NCI-H748 (cell line): ENCODE data around the gene ATG4C.
"Not testable (repeated sequence)": the region's sequence is repeated elsewhere in the genome, so short reads cannot be mapped to it uniquely, and the experiment has no call there.

Experiments
- DNase-seq: peaks from one replicate; lab custom pipeline; 2025; ENCODE audit not compliant: unreplicated experiment; lab: John Stamatoyannopoulos, UW

ATG4C gene

GRCh38 chr1:62783736-62784508, at the start of gene ATG4C:
ATG4C (plus strand) TSS chr1:62784132; CDS start chr1:62803787, 19,655 bp downstream.
- peak; percentile 97 for DNase-seq

GRCh38 chr1:62735491-62736171, 48.3 kb upstream of the ATG4C start:
- DNase-seq = no peak

DNA sequence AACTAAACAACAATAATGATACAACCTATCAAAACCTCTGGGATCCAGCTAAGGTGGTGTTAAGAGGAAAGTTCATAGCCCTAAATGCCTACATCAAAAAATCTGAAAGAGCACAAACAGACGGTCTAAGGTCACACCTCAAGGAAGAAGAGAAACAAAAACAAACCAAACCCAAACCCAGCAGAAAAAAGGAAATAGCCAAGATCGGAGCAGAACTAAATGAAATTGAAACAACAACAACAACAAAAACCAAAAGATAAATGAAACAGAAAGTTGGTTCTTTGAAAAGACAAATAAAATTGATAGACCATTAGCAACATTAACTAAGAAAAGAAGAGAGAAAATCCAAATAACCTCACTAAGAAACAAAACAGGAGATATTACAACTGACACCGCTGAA, 43.2 kb upstream of the ATG4C start:
- not testable (repeated sequence) for DNase-seq

DNA sequence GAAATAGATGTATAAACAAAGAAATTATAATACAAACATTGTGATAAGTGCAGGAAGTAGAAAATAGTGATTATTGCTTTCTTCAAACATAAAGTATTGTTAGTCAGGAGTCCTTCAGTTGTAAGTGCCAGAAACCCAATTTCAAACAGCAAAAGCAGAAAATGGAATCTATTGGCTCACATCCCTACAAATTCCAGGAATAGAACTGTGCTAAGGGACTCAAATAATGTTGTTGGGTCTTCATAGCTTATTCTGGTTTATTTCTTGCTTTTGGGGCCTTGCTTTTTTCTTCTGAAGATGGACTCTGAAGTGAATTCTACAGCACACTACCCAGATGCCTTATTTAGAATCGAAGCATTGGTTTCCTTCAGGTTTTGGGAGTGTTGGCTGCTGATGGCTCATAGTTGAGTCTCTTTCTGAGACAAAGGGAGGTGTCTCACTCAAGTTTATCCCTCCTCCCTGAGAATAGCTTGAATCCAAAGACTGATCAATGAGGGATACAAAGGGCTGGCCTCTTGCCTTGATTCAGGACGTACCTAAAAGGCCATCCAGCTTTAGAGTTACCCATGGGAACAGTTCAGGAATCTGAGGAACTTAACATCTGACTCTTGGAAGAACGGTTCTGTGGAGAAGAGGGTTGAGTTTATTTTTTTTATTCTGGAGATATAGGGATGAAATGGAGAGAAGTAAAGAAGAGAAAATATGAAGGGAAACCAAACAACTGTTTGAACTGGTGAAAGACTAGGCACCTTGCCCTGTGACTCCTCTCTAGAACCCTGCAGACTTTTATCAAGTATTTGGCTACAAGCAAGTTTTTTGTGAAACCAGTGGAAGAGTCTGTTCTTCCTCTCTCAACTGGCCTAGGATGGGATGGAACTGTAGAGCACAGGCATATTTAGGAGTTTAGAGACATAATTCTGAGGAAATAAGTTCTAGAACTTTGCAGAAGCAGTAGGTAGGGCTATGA, 39.0 kb upstream of the ATG4C start:
- DNase-seq = no peak

GRCh38 chr1:62746086-62746808, 37.7 kb upstream of the ATG4C start:
- peak; percentile 64 for DNase-seq

- no peak for DNase-seq
Measured at GRCh38 chr1:62746809-62747138, 37.2 kb upstream of the ATG4C start.

- no peak for DNase-seq
Measured at GRCh38 chr1:62753031-62753965, 30.6 kb upstream of the ATG4C start.

DNA sequence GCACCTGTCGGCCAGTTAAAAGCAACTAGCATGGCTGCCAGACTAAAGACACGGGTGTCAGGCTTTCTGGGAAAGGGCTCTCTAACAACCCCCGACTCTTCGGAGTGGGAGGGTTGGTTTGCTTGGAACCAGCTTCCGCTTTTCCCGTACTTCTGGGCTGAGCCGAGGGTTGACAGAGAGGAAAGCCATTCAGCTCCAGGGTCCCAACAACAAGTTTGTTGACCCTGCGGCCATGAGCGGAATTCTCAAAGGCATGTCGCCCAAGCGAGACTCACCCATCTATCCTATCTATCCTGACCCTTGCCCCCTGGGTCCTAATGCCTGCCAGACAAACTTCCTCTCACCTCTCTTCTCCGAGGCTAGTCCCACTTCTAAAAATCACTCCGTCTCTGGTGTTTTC, 29.0 kb upstream of the ATG4C start:
- DNase-seq = not testable (repeated sequence)

DNA sequence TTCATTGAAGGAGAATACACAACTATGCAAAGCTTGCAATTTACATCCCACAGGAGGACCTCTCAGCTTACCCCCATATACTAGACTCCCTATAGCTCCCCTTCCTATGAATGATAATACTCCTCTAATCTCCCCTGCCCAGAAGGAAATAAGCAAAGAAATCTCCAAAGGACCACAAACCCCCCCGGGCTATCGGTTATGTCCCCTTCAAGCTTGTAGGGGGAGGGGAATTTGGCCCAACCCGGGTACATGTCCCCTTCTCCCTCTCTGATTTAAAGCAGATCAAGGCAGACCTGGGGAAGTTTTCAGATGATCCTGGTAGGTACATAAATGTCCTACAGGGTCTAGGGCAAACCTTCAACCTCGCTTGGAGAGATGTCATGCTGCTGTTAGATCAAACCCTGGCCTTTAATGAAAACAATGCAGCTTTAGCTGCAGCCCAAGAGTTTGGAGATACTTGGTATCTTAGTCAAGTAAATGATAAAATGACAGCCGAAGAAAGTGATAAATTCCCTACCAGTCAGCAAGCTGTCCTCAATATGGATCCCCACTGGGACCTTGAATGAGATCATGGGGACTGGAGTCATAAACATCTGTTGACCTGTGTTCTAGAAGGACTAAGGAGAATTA, 27.6 kb upstream of the ATG4C start:
- not testable (repeated sequence) for DNase-seq

DNA sequence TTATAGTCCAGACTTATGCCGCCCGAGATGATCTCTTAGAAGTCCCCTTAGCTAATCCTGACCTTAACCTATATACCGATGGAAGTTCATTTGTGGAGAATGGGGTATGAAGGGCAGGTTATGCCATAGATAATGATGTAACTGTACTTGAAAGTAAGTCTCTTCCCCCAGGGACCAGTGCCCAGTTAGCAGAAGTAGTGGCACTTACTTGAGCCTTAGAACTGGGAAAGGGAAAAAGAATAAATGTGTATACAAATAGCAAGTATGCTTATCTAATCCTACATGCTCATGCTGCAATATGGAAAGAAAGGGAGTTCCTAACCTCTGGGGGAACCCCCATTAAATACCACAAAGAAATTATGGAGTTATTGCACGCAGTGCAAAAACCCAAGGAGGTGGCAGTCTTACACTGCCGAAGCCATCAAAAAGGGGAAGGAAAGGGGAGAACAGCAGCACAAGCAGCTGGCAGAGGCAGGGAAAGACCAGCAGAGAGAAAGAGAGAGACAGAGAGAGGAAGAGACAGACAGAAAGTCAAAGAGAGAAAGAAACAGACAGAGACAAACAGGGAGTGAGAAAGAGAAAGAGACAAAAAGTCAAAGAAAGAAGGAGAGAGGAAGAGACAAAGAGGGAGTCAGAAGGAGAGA, 24.6 kb upstream of the ATG4C start:
- DNase-seq = not testable (repeated sequence)

GRCh38 chr1:62760021-62760782, 23.7 kb upstream of the ATG4C start:
- DNase-seq = peak; percentile 36

- not testable (repeated sequence) for DNase-seq
Measured at GRCh38 chr1:62761223-62761870, 22.6 kb upstream of the ATG4C start.

DNA sequence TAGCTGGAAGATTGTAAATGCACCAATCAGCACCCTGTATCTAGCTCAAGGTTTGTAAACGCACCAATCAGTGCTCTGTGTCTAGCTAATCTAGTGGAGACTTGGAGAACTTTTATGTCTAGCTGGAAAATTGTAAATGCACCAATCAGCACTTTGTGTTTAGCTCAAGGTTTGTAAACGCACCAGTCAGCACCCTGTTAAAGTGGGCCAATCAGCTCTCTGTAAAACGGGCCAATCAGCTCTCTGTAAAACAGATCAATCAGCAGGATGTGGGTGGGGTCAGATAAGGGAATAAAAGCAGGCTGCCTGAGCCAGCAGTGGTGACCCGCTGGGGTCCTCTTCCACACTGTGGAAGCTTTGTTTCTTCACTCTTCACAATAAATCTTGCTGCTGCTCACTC, 21.9 kb upstream of the ATG4C start:
- not testable (repeated sequence) for DNase-seq

DNA sequence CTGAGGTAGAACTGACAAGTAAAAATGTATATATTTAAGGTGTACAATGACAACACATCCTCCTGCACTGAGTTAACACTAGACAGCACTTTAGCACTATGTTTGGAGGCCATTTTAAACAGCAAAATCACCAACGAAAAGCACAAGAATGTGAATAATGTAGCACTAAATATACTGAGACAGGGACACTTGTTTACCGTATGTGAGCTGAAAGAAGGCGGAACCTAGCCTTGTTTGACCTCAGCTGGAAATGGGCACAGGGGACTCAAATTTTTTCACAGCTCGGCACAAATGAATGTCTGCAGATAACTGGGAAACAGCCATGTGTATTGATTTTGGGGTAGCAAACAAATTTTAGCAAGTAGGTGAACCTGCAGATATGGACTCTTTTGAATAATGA, 18.0 kb upstream of the ATG4C start:
- DNase-seq = no peak

DNA sequence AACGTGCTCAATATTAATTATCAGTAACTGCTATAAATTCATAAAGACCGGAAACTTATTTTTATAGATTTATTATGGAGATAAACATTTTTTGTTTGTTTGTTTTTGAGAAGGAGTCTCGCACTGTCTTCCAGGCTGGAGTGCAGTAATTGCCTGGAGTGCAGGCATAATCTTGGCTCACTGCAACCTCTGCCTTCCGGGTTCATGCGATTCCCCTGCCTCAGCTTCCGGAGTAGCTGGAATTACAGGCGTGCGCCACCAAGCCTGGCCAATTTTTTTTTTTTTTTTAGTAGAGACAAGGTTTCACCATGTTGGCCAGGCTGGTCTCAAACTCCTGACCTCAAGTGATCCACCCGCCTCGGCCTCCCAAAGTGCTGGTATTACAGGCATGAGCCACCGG, 15.4 kb upstream of the ATG4C start:
- not testable (repeated sequence) for DNase-seq

DNA sequence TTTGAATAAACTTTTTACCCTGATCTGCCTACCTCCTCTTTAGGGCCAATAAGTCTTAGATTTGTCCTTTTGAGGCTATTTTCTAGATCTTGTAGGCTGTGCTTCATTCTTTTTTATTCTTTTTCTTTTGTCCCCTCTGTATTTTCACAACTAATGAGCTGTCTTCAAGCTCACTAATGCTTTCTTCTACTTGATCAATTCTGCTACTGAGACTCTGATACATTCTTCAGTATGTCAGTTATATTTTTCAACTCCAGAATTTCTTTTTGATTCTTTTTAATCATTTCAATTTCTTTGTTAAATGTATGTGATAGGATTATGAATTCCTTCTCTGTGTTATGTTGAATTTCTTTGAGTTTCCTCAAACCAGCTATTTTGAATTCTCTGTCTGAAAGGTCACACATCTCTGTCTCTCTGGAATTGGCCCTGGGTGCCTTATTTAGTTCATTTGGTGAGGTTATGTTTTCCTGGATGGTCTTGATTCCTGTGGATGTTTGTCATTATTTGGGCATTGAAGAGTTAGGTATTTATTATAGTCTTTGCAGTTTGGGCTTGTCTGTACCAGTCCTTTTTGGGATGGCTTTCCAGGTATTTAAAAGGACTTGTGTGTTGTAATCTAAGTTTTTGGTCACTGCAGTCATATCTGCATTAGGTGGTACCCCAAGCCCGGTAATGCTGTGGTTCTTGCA, 11.2 kb upstream of the ATG4C start:
- no peak for DNase-seq

DNA sequence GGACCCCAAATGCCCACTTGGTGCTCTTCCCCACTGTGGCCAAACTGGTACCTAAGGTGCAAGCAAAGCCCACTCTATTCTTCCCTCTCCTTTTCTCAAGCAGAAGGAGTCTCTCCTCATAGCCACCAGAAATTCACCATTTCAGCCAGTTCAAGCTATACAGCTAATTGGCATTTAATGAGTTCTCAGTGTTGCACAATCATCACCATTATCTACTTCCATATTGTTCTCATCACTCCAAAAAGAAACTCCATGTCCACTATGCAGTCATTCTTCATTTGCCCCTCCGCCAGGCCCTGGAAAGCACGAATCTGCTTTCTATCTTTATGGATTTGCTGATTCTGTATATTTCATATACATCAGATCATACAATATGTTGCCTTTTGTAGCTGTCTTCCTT, 9.9 kb upstream of the ATG4C start:
- no peak for DNase-seq
